IMR-90 (cell line): ENCODE results near the gene P2RX3.

ENCODE experiments used
- CEBPB ChIP-seq: IDR thresholded peaks from 2 replicates; pipeline ENCODE4 v1.6.1; 2012; ENCODE audit warnings: low read depth, low read length, improper control_type of control experiment
- CTCF ChIP-seq: conservative IDR thresholded peaks from 2 replicates; pipeline ENCODE4 v1.5.1; 2012; ENCODE audit warnings: mild to moderate bottlenecking, low read depth, low read length, improper control_type of control experiment
- POLR2A ChIP-seq: IDR thresholded peaks from 2 replicates; pipeline ENCODE4 v1.6.1; 2012; ENCODE audit warnings: mild to moderate bottlenecking, low read depth, low read length
- RAD21 ChIP-seq: IDR thresholded peaks from 2 replicates; pipeline ENCODE4 v1.6.1; 2012; ENCODE audit warnings: low read length, improper control_type of control experiment

- no peak for TF ChIP-seq CTCF
- TF ChIP-seq POLR2A, result no peak
- no peak for TF ChIP-seq RAD21
- no peak for TF ChIP-seq CEBPB
These were observed 21.2 kb downstream of the P2RX3 start for GRCh38 chr11:57359396-57359795.
